PC-3 (cell line): ENCODE data around the gene P2RX5. TPM values are rescaled to one million over a fixed set of nuclear protein-coding genes. Genes with fewer than 3 reads are reported as not detected.
"Not testable (repeated sequence)": the region's sequence is repeated elsewhere in the genome, so short reads cannot be mapped to it uniquely, and the experiment has no call there.

Experiments
- ATAC-seq: fragments of 200-7000 bp; cut with Tn5 transposase; 2 replicates; pipeline ENCODE4 v1.9.1; 2020; ENCODE audit warnings: mild to moderate bottlenecking, moderate library complexity
- BruUV-seq: library from RNA; stranded (reverse); fragments of 400-500 nt; replicated peaks from 2 replicates; lab custom pipeline; 2021; lab: Mats Ljungman, UMichigan
- CTCF ChIA-PET: fragments of 300-600 bp; sonication (Branson Sonifier 250); formaldehyde crosslinking; loops from one replicate; lab custom pipeline; 2022; ENCODE audit warnings: antibody characterized with exemption; lab: Charles Lee
- POLR2A ChIA-PET: fragments of 300-600 bp; sonication (Branson Sonifier 250); formaldehyde crosslinking; loops from one replicate; lab custom pipeline; 2022; ENCODE audit warnings: antibody characterized with exemption; ENCODE audit not compliant: unreplicated experiment; lab: Charles Lee
- DNase-seq: peaks from one replicate; pipeline ENCODE4 v3.0.0-alpha.2; 2015
- H2AFZ ChIP-seq: fragments of 300-600 bp; sonication (generic); 2 replicates; pipeline ENCODE4 v1.6.0; 2016; ENCODE audit warnings: antibody characterized with exemption, low read length
- H3F3A ChIP-seq: fragments of 300-600 bp; sonication (generic); one replicate; pipeline ENCODE4 v1.6.0; 2017; ENCODE audit warnings: antibody characterized with exemption, low read length, control low read depth, mild to moderate bottlenecking; ENCODE audit not compliant: unreplicated experiment
- H3K27ac ChIP-seq: fragments of 300-600 bp; sonication (generic); 2 replicates; pipeline ENCODE4 v1.5.1; 2016; ENCODE audit warnings: mild to moderate bottlenecking, low read length
- H3K27me3 ChIP-seq: fragments of 300-600 bp; sonication (generic); 2 replicates; pipeline ENCODE4 v1.6.1; 2016; ENCODE audit warnings: low read length, mixed read lengths
- H3K36me3 ChIP-seq: fragments of 300-600 bp; sonication (generic); 2 replicates; pipeline ENCODE4 v1.6.1; 2016; ENCODE audit warnings: low read depth, mixed run types, low read length, mixed read lengths
- H3K4me1 ChIP-seq: fragments of 300-600 bp; sonication (generic); 2 replicates; pipeline ENCODE4 v1.5.1; 2016; ENCODE audit warnings: low read length; ENCODE audit not compliant: insufficient read depth
- H3K4me2 ChIP-seq: fragments of 300-600 bp; sonication (generic); 2 replicates; pipeline ENCODE4 v1.6.0; 2016; ENCODE audit warnings: low read length
- H3K4me3 ChIP-seq: fragments of 300-600 bp; sonication (generic); 2 replicates; pipeline ENCODE4 v1.5.1; 2016; ENCODE audit warnings: mild to moderate bottlenecking, low read length, mixed read lengths
- H3K79me2 ChIP-seq: fragments of 300-600 bp; sonication (generic); 2 replicates; pipeline ENCODE4 v1.6.1; 2017; ENCODE audit warnings: low read length, mixed read lengths
- H3K9ac ChIP-seq: fragments of 300-600 bp; sonication (generic); 2 replicates; pipeline ENCODE4 v1.6.0; 2016; ENCODE audit warnings: mild to moderate bottlenecking, low read length
- H3K9me2 ChIP-seq: fragments of 300-600 bp; sonication (generic); replicated peaks from 2 replicates; pipeline ENCODE4 v1.6.1; 2016; ENCODE audit warnings: mixed run types, low read length, mixed read lengths
- H3K9me3 ChIP-seq: fragments of 300-600 bp; sonication (generic); 2 replicates; pipeline ENCODE4 v1.6.1; 2016; ENCODE audit warnings: low read length, mixed read lengths
- H4K20me1 ChIP-seq: fragments of 300-600 bp; sonication (generic); 2 replicates; pipeline ENCODE4 v1.6.1; 2016; ENCODE audit warnings: low read length, mixed read lengths
- CTCF ChIP-seq: fragments of 300-600 bp; sonication (generic); conservative IDR thresholded peaks from 2 replicates; pipeline ENCODE4 v1.5.1; 2017; ENCODE audit warnings: antibody characterized with exemption, low read depth, mild to moderate bottlenecking, low read length
- EZH2 ChIP-seq: fragments of 300-600 bp; sonication (generic); IDR thresholded peaks from one replicate; pipeline ENCODE4 v1.6.1; 2017; ENCODE audit warnings: antibody characterized with exemption, mild to moderate bottlenecking, low read length; ENCODE audit not compliant: unreplicated experiment
- EZH2phosphoT487 ChIP-seq: fragments of 300-600 bp; sonication (generic); IDR thresholded peaks from 2 replicates; pipeline ENCODE4 v1.6.1; 2018; ENCODE audit warnings: mild to moderate bottlenecking, antibody characterized with exemption, low read length, borderline replicate concordance
- intact Hi-C: fragments of 100-400 bp; cut with micrococcal nuclease; formaldehyde crosslinking; loops from 2 replicates; pipeline ENCODE4 v1.9.0; 2023
- total RNA-seq: library from RNA; depleted of rRNA; stranded (reverse); fragments of >200 nt; gene quantifications from 2 replicates; pipeline ENCODE4 v1.2.3, GENCODE V29; 2014

The P2RX5 gene
- total RNA-seq, 1 experiment from 2014 or later, result 13.0 TPM

- Histone ChIP-seq H3K79me2 (peaks cover 7% of the 10 kb centered on the region), H3K4me3 (no peak overlapping the region), H3K4me2 (no peak overlapping the region), H3K27ac (no peak overlapping the region), H3K9me2 (no peaks in the 10 kb centered on the region), H3K4me1 (peaks cover 6% of the 10 kb centered on the region; the same call in 1 of the 2 replicates), H2AFZ (no peak overlapping the region), H3K9ac (no peak overlapping the region), H3K9me3 (no peaks in the 10 kb centered on the region), H3K27me3 (no peaks in the 10 kb centered on the region), H3K36me3 (peaks cover 4% of the 10 kb centered on the region; the same call in 1 of the 2 replicates), H3F3A (no peaks in the 10 kb centered on the region), H4K20me1 (no peaks in the 10 kb centered on the region)
- CTCF ChIA-PET, result no interaction called here
- intact Hi-C loops, result loop anchor here (5.0 kb wide), 1 partner anchor 50 kb away; no protein-coding TSS in a partner anchor
- DNase-seq, result no peak
- no TSS peak for BruUV-seq
- POLR2A ChIA-PET, result no interaction called here
- TF ChIP-seq EZH2 (no peak), CTCF (no peak), EZH2phosphoT487 (no peak)
- ATAC-seq, result no peak
Measured at GRCh38 chr17:3732210-3732621, 36.3 kb upstream of the P2RX5 start.

GRCh38 chr17:3730881-3731429 is 35.0 kb upstream of the P2RX5 start:
- Histone ChIP-seq H3F3A (no peaks in the 10 kb centered on the region), H3K9ac (no peak overlapping the region), H3K79me2 (peaks cover 19% of the 10 kb centered on the region), H3K4me3 (no peak overlapping the region), H3K4me1 (peaks cover 7% of the 10 kb centered on the region), H3K9me2 (no peaks in the 10 kb centered on the region), H3K4me2 (no peak overlapping the region), H3K27me3 (no peaks in the 10 kb centered on the region), H3K36me3 (peaks cover 6% of the 10 kb centered on the region; the same call in 1 of the 2 replicates), H3K9me3 (no peaks in the 10 kb centered on the region), H4K20me1 (no peaks in the 10 kb centered on the region), H2AFZ (no peak overlapping the region), H3K27ac (no peak overlapping the region)
- ChIA-PET POLR2A (no interaction called here), CTCF (no interaction called here)
- DNase-seq (no peak), ATAC-seq (no peak)
- TF ChIP-seq EZH2 (no peak), CTCF (no peak), EZH2phosphoT487 (no peak)
- no TSS peak for BruUV-seq
- intact Hi-C loops, result loop anchor here (5.0 kb wide), 1 partner anchor 49 kb away; no protein-coding TSS in a partner anchor

GRCh38 chr17:3729881-3730280 is 33.9 kb upstream of the P2RX5 start:
- TF ChIP-seq EZH2phosphoT487 (no peak), CTCF (no peak), EZH2 (no peak)
- DNase-seq, result no peak
- H4K20me1 ChIP-seq, result peaks cover 9% of the 10 kb centered on the region; the same call in 1 of the 2 replicates
- no peak overlapping the region for H3K9ac ChIP-seq
- H3K36me3 ChIP-seq, result peaks cover 11% of the 10 kb centered on the region; the same call in 1 of the 2 replicates
- no peaks in the 10 kb centered on the region for H3K9me2 ChIP-seq
- no peak overlapping the region for H2AFZ ChIP-seq
- BruUV-seq, result no TSS peak
- ATAC-seq, result no peak
- POLR2A ChIA-PET, result interaction anchor here (0.6 kb wide), 1 partner anchor 253 kb away, joined by 4 read pairs; no protein-coding TSS in a partner anchor
- H3K9me3 ChIP-seq, result no peaks in the 10 kb centered on the region
- H3K4me2 ChIP-seq, result no peak overlapping the region
- no peak overlapping the region for H3K4me3 ChIP-seq
- intact Hi-C loops, result loop anchor here (5.0 kb wide), 1 partner anchor 48 kb away; no protein-coding TSS in a partner anchor
- H3F3A ChIP-seq, result no peaks in the 10 kb centered on the region
- H3K27ac ChIP-seq, result no peak overlapping the region
- peaks cover 30% of the 10 kb centered on the region for H3K79me2 ChIP-seq
- CTCF ChIA-PET, result no interaction called here
- H3K27me3 ChIP-seq, result no peaks in the 10 kb centered on the region
- H3K4me1 ChIP-seq, result peaks cover 18% of the 10 kb centered on the region

- BruUV-seq, DNase-seq, H3K27ac ChIP-seq, H4K20me1 ChIP-seq, CTCF ChIA-PET, H3K4me3 ChIP-seq, H3K9ac ChIP-seq, intact Hi-C loops, H3K27me3 ChIP-seq, POLR2A ChIA-PET, ATAC-seq, H3K9me3 ChIP-seq, H3K4me2 ChIP-seq, H3F3A ChIP-seq, H3K9me2 ChIP-seq, H2AFZ ChIP-seq: not testable (repeated sequence)
- Histone ChIP-seq H3K4me1 (peaks cover 13% of the 10 kb centered on the region), H3K79me2 (peaks cover 46% of the 10 kb centered on the region), H3K36me3 (peaks cover 11% of the 10 kb centered on the region; the same call in 1 of the 2 replicates)
Measured at GRCh38 chr17:3728099-3728498, 32.1 kb upstream of the P2RX5 start.
